Kidney epithelial cell (primary cell): ENCODE measurements around the gene TMEM255B. TPM values are rescaled to one million over a fixed set of nuclear protein-coding genes. Genes with fewer than 3 reads are reported as not detected.

Experiments
- DNase-seq: peaks from one replicate; pipeline ENCODE4 v3.0.0-alpha.2; 2010; ENCODE audit warnings: low read depth
- H3K27me3 ChIP-seq: 2 replicates; pipeline ENCODE4 v1.6.0; 2011; ENCODE audit warnings: low read length; ENCODE audit not compliant: control insufficient read depth, insufficient read depth
- H3K36me3 ChIP-seq: 2 replicates; pipeline ENCODE4 v1.5.1; 2011; ENCODE audit warnings: low read length; ENCODE audit not compliant: control insufficient read depth, insufficient read depth
- H3K4me3 ChIP-seq: 2 replicates; pipeline ENCODE4 v1.5.1; 2011; ENCODE audit warnings: low read depth, mild to moderate bottlenecking, control low read depth, low read length
- total RNA-seq: library from RNA; depleted of rRNA; stranded (reverse); fragments of >200 nt; gene quantifications from 2 replicates; pipeline ENCODE4 v1.2.3, GENCODE V29; 2015
- TF ChIP-seq, protein P1 (sequence below): IDR thresholded peaks from 2 replicates; pipeline ENCODE4 v1.5.1; 2011; ENCODE audit warnings: mild to moderate bottlenecking, moderate library complexity, low read length, control low read depth, inconsistent platforms; ENCODE audit not compliant: insufficient read depth, poor library complexity, severe bottlenecking

The TMEM255B gene
- total RNA-seq, 1 donor from 2014 or later = 11.4 TPM

DNA sequence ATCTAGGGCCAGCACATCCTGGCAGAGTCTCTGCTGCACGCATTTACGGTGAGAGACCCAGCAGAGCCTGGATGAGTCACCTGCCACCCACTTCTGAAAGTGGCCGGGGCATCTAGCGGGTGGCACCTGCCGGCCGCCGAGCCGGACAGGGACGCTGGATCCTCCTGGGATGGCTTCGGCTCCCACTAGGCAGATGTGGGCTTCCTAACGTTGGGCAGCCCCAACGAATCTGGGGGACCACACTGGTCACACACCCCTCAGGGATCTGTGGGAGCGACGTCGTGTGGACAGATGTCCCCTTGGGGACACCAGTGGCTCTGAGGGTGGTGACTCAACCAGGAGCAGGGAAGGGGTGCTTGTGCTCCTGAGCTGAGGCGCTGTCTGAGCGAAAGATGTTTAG, 32.2 kb downstream of the TMEM255B start:
- TF ChIP-seq, protein P1, sequence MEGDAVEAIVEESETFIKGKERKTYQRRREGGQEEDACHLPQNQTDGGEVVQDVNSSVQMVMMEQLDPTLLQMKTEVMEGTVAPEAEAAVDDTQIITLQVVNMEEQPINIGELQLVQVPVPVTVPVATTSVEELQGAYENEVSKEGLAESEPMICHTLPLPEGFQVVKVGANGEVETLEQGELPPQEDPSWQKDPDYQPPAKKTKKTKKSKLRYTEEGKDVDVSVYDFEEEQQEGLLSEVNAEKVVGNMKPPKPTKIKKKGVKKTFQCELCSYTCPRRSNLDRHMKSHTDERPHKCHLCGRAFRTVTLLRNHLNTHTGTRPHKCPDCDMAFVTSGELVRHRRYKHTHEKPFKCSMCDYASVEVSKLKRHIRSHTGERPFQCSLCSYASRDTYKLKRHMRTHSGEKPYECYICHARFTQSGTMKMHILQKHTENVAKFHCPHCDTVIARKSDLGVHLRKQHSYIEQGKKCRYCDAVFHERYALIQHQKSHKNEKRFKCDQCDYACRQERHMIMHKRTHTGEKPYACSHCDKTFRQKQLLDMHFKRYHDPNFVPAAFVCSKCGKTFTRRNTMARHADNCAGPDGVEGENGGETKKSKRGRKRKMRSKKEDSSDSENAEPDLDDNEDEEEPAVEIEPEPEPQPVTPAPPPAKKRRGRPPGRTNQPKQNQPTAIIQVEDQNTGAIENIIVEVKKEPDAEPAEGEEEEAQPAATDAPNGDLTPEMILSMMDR = no peak
- Histone ChIP-seq H3K27me3 (peaks cover 9% of the 10 kb centered on the region), H3K36me3 (no peaks in the 10 kb centered on the region), H3K4me3 (no peak overlapping the region)
- no peak for DNase-seq

DNA sequence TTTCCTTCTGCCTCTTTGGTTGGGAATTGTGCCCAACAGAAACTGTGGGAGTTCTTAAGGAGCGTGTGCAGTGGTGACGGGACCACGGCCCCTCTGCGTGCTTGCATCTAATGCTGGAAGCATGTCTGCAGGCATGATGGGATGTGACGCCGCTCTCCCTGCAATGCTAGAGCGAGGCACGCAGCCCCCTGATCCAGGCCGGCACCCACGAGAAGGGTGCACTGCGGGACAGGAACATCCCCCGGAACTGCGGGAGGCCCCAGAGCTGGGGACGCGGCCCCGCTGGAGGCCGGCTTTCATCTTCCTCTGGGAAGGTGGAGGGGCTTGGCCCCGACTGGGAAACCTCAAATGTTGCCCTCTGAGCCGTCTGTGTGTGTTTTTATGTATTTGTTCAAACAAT, 32.7 kb downstream of the TMEM255B start:
- TF ChIP-seq, protein P1 = no peak
- no peak for DNase-seq
- peaks cover 9% of the 10 kb centered on the region for H3K27me3 ChIP-seq
- no peak overlapping the region for H3K4me3 ChIP-seq
- no peaks in the 10 kb centered on the region for H3K36me3 ChIP-seq

DNA sequence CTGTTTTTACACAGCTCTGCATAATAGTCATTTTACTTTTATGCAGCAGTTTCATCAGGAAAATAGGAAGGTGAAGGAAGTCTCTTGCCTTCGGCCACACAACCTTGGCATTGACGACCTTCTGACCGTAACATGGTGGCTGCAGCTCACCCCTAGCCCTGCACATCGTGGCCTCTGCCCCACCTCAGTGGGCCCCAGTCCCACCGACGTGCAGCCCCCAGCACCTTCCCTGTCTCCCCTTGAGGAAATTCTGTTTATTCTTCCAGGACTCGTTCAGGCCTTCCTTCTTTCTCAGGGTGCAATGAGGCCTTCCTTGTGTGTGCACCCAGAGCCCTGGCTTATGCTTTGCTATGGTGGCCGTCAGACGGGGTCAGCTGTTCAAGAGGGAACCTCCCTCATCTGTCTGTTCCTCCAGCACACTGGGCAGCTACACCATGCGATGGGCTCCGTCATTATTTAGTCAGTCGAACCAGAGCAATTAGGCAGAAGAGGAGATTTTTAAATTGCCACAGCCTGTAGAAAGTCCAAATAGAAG, 33.3 kb downstream of the TMEM255B start:
- Histone ChIP-seq H3K4me3 (no peak overlapping the region), H3K27me3 (peaks cover 9% of the 10 kb centered on the region), H3K36me3 (no peaks in the 10 kb centered on the region)
- no peak for DNase-seq
- TF ChIP-seq, protein P1 = no peak

DNA sequence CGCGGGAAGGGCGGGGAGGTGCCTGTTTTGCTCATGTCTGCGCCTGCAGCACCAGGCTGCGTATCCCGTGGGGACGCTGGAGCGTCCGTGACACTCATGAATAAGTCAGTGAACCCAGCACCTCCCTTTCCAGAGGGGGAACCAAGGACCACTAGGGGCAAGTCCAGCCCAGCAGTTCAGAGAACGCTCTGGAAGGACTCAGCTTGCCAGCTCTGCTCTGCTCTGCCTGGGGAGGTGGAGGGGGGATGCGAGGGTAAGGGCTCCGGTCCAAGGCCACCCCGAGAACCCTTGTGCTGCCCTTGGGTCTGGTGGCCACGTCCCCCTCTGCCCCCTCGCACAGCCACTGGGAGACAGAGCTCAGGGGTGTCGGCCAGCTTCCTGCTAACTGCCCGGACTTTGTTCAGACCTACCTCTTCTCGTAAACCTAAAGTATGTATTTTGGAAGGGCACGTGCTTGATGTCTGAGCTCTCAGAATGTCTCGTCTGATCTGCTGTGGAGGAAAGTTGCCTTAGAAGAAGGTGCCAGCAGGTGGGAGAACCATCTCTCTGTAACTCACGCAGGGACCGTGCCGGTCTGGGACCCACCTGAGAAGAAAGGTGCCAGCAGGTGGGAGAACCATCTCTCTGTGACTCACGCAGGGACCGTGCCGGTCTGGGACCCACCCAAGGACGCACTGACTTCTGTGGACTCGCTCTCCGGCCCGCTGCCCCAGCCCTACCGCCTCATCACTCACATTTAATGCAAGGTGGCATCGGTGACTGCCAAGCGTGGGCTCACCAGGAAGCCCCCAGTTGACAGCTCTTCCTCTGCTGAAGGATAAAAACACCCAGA, 34.1 kb downstream of the TMEM255B start:
- no peaks in the 10 kb centered on the region for H3K36me3 ChIP-seq
- no peak overlapping the region for H3K4me3 ChIP-seq
- H3K27me3 ChIP-seq = peaks cover 9% of the 10 kb centered on the region
- TF ChIP-seq, protein P1 = no peak
- no peak for DNase-seq

DNA sequence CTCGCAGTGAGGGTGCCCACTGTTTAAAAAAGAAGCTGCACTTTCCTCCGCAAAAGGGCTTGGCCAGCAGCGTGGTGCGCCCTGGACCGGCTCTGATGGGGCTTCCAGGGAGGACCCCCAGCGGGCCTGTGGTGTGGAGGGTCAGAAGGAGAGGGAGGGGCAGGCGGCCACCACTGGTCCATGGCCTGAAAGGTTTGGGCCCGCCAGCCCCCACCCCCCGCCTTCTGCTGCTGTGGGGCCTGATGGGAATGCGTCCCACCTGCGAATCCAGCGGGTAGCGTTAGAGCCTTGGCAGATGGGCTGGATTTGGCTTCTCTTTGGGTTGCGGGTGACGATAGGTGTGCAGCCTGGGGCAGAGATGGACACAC, 34.7 kb downstream of the TMEM255B start:
- H3K36me3 ChIP-seq = no peaks in the 10 kb centered on the region
- DNase-seq = no peak
- H3K27me3 ChIP-seq = peaks cover 7% of the 10 kb centered on the region
- TF ChIP-seq, protein P1 = no peak
- no peak overlapping the region for H3K4me3 ChIP-seq

DNA sequence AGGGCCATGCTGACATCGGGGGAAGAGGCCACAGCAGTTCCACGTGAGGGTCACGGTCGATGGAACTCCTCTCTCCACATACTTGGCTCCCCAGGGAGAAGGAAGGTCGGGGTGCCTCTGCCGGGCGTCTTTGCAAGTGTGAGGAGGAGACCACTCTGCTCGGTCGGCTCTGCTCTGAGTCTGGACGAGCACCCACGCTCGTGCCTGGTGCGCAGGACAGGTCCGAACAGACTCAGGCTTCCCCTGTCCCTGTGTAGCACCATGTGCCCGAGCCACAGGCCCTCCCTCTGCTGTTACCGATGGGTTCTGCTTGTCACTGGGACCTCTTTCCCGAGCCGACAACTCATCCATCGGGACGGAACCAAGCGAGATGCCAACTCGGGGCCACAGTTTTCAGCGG, 35.1 kb downstream of the TMEM255B start:
- TF ChIP-seq, protein P1 = no peak
- DNase-seq = no peak

More for the DNA sequence above, 35.1 kb downstream of the TMEM255B start:
- Histone ChIP-seq H3K27me3 (peaks cover 7% of the 10 kb centered on the region), H3K36me3 (no peaks in the 10 kb centered on the region), H3K4me3 (no peak overlapping the region)
